ENCODE results near the gene PP2D1.

The PP2D1 gene

DNA sequence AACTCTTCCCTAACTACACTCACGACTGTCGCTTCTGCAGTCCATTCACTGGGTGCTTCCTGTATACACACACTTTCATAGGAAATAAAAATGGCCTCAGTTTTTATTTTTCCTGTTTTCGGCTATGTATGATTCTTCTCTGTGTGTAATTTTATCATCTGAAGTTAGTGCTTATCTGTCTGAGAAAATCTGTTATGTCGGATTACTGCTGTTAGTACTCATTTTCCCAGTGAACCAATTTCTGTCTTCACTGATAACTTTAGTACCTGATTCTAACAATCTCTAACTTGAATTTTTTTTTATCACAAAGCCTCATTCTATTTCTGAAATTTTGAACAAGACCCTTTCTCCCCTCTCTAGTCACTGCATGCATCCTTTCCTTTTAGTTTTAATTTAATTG is 44.3 kb downstream of the PP2D1 start:
- Histone ChIP-seq H3K27me3 (ENCODE audit: control insufficient read depth in 3 of 3, insufficient read depth in 3 of 3, low read depth in 1 of 3, low read length in 3 of 3) (no peaks in the 10 kb centered on the region), H3K23ac (ENCODE audit: low read depth, low read length, poor library complexity) (no peak overlapping the region), H3K18ac (ENCODE audit: low read length) (no peak overlapping the region), H2BK5ac (ENCODE audit: low read length) (no peak overlapping the region), H4K8ac (ENCODE audit: low read depth, low read length) (no peak overlapping the region), H3K4ac (ENCODE audit: low read length) (no peak overlapping the region), H3K14ac (ENCODE audit: low read length) (no peak overlapping the region), H2AK5ac (ENCODE audit: low read depth, low read length) (no peak overlapping the region), H2BK12ac (ENCODE audit: low read length) (no peak overlapping the region), H3K4me3 (ENCODE audit: low read length in 2 of 2) (no peak overlapping the region), H4K91ac (ENCODE audit: low read depth, low read length, poor library complexity) (no peak overlapping the region), H3K27ac (replicated peaks; ENCODE audit: low read length) (no peak overlapping the region), H3K36me3 (replicated peaks in 1 of 2; ENCODE audit: control insufficient read depth in 2 of 2, insufficient read depth in 2 of 2, low read length in 2 of 2) (peaks cover 2 to 19% of the 10 kb centered on the region in 2 donors), H2AFZ (ENCODE audit: low read length) (no peak overlapping the region), H3K79me1 (ENCODE audit: low read depth, low read length) (peaks cover 5% of the 10 kb centered on the region), H3K9ac (ENCODE audit: low read depth, low read length, poor library complexity) (no peak overlapping the region), H3K4me2 (ENCODE audit: insufficient read depth, low read length, poor library complexity, severe bottlenecking) (no peak overlapping the region), H3K4me1 (ENCODE audit: control insufficient read depth in 2 of 2, insufficient read depth in 1 of 2, low read depth in 1 of 2, low read length in 2 of 2) (no peaks in the 10 kb centered on the region), H2BK120ac (ENCODE audit: low read depth, low read length) (no peak overlapping the region), H2BK15ac (ENCODE audit: low read length) (no peak overlapping the region), H3K9me3 (replicated peaks in 1 of 2; ENCODE audit: control insufficient read depth in 2 of 2, insufficient read depth in 1 of 2, low read depth in 1 of 2, low read length in 2 of 2) (peaks cover 0 to 6% of the 10 kb centered on the region in 2 donors)
- no peak for DNase-seq (ENCODE audit: low spot score)
- WGBS, 2 donors (ENCODE audit: extremely low coverage in 2 of 2, insufficient read length in 2 of 2, insufficient replicate concordance in 1 of 2) = no CpG with 5 or more reads among the region's 4 CpGs

DNA sequence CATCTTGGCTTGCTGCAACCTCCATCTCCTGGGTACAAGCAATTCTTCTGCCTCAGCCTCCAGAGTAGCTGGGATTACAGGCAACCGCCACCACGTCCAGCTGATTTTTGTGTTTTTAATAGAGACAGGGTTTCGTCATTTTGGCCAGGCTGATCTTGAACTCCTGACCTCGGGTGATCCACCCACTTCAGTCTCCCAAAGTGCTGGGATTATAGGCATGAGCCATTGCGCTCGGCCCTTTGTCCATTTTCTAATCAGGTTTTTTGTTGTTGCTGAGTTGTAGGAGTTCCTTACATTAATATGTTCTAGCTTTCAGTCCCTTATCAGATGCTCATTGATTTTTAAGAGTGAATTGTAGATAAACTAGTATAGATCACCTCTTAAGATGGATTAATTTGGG is 44.9 kb downstream of the PP2D1 start:
- no peak overlapping the region for H3K18ac ChIP-seq (ENCODE audit: low read length)
- WGBS, 2 donors (ENCODE audit: extremely low coverage in 2 of 2, insufficient read length in 2 of 2, insufficient replicate concordance in 1 of 2) = no CpG with 5 or more reads among the region's 6 CpGs
- H2BK15ac ChIP-seq (ENCODE audit: low read length) = no peak overlapping the region
- no peak overlapping the region for H2BK5ac ChIP-seq (ENCODE audit: low read length)
- no peak overlapping the region for H2BK120ac ChIP-seq (ENCODE audit: low read depth, low read length)
- DNase-seq (ENCODE audit: low spot score) = no peak
- no peak overlapping the region for H3K4me3 ChIP-seq (ENCODE audit: low read length in 2 of 2)
- H4K91ac ChIP-seq (ENCODE audit: low read depth, low read length, poor library complexity) = no peak overlapping the region
- H2BK12ac ChIP-seq (ENCODE audit: low read length) = no peak overlapping the region
- H3K23ac ChIP-seq (ENCODE audit: low read depth, low read length, poor library complexity) = no peak overlapping the region
- no peak overlapping the region for H2AK5ac ChIP-seq (ENCODE audit: low read depth, low read length)
- no peak overlapping the region for H3K14ac ChIP-seq (ENCODE audit: low read length)
- H4K8ac ChIP-seq (ENCODE audit: low read depth, low read length) = no peak overlapping the region
- H3K4me2 ChIP-seq (ENCODE audit: insufficient read depth, low read length, poor library complexity, severe bottlenecking) = no peak overlapping the region
- no peak overlapping the region for H3K4ac ChIP-seq (ENCODE audit: low read length)
- peaks cover 2 to 22% of the 10 kb centered on the region in 2 donors for H3K36me3 ChIP-seq (replicated peaks in 1 of 2; ENCODE audit: control insufficient read depth in 2 of 2, insufficient read depth in 2 of 2, low read length in 2 of 2)
- H2AFZ ChIP-seq (ENCODE audit: low read length) = no peak overlapping the region
- peaks cover 0 to 6% of the 10 kb centered on the region in 2 donors for H3K9me3 ChIP-seq (replicated peaks in 1 of 2; ENCODE audit: control insufficient read depth in 2 of 2, insufficient read depth in 1 of 2, low read depth in 1 of 2, low read length in 2 of 2)
- no peaks in the 10 kb centered on the region for H3K4me1 ChIP-seq (ENCODE audit: control insufficient read depth in 2 of 2, insufficient read depth in 1 of 2, low read depth in 1 of 2, low read length in 2 of 2)
- H3K27me3 ChIP-seq (ENCODE audit: control insufficient read depth in 3 of 3, insufficient read depth in 3 of 3, low read depth in 1 of 3, low read length in 3 of 3) = no peaks in the 10 kb centered on the region
- no peak overlapping the region for H3K27ac ChIP-seq (replicated peaks; ENCODE audit: low read length)
- H3K9ac ChIP-seq (ENCODE audit: low read depth, low read length, poor library complexity) = no peak overlapping the region
- H3K79me1 ChIP-seq (ENCODE audit: low read depth, low read length) = peaks cover 5% of the 10 kb centered on the region

DNA sequence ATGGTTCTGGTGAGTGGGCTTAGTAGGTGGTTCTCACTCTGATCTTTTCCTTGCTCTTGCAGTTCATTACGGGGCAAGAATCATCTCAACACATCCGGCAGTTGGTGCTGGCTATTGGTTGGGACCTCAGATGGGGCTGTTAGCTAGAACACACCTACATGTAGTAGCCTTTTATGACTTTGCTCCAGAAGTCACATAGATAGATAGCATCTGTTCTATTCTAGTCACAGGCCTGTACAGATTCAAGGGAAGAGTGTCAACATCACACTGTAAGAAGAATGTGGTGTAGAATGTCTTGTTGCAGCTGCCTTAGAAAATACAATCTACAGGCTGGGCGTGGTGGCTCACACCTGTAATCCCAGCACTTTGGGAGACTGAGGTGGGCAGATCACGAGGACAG is 50.1 kb downstream of the PP2D1 start:
- Histone ChIP-seq H3K4me1 (ENCODE audit: control insufficient read depth in 2 of 2, insufficient read depth in 1 of 2, low read depth in 1 of 2, low read length in 2 of 2) (no peaks in the 10 kb centered on the region), H2BK5ac (ENCODE audit: low read length) (no peak overlapping the region), H3K4me2 (ENCODE audit: insufficient read depth, low read length, poor library complexity, severe bottlenecking) (no peak overlapping the region), H3K36me3 (replicated peaks in 1 of 2; ENCODE audit: control insufficient read depth in 2 of 2, insufficient read depth in 2 of 2, low read length in 2 of 2) (peaks cover 1 to 50% of the 10 kb centered on the region in 2 donors), H3K79me1 (ENCODE audit: low read depth, low read length) (peaks cover 3% of the 10 kb centered on the region), H3K4ac (ENCODE audit: low read length) (no peak overlapping the region), H2BK15ac (ENCODE audit: low read length) (no peak overlapping the region), H3K27me3 (ENCODE audit: control insufficient read depth in 3 of 3, insufficient read depth in 3 of 3, low read depth in 1 of 3, low read length in 3 of 3) (no peaks in the 10 kb centered on the region), H3K14ac (ENCODE audit: low read length) (no peak overlapping the region), H3K4me3 (ENCODE audit: low read length in 2 of 2) (no peak overlapping the region), H4K91ac (ENCODE audit: low read depth, low read length, poor library complexity) (no peak overlapping the region), H3K23ac (ENCODE audit: low read depth, low read length, poor library complexity) (no peak overlapping the region), H3K9me3 (replicated peaks in 1 of 2; ENCODE audit: control insufficient read depth in 2 of 2, insufficient read depth in 1 of 2, low read depth in 1 of 2, low read length in 2 of 2) (peaks cover 0 to 3% of the 10 kb centered on the region in 2 donors), H3K27ac (replicated peaks; ENCODE audit: low read length) (no peak overlapping the region), H2BK12ac (ENCODE audit: low read length) (no peak overlapping the region), H2BK120ac (ENCODE audit: low read depth, low read length) (no peak overlapping the region), H2AFZ (ENCODE audit: low read length) (no peak overlapping the region), H4K8ac (ENCODE audit: low read depth, low read length) (no peak overlapping the region), H3K9ac (ENCODE audit: low read depth, low read length, poor library complexity) (no peak overlapping the region), H2AK5ac (ENCODE audit: low read depth, low read length) (no peak overlapping the region), H3K18ac (ENCODE audit: low read length) (no peak overlapping the region)
- no CpG with 5 or more reads among the region's 4 CpGs for WGBS, 2 donors (ENCODE audit: extremely low coverage in 2 of 2, insufficient read length in 2 of 2, insufficient replicate concordance in 1 of 2)
- no peak for DNase-seq (ENCODE audit: low spot score)

DNA sequence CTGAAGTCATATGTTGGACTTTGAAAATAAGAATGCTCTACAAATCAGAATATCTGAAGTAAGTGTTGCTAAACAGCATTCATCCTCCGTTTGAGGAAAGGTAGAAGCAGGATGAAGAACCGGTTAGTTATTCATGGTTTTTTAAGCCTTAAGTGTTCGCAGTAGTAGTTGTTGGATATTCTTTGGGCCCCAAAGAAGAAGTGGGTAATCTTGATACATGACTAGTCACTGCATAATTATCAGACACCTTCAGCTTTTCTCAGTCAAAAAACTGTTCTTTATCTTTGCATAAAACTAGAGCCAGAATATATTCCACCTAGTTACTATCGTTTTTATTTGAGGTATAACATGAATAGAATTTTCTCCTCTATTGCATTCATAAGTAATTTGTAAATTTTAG is 51.4 kb downstream of the PP2D1 start:
- H3K9me3 ChIP-seq (replicated peaks in 1 of 2; ENCODE audit: control insufficient read depth in 2 of 2, insufficient read depth in 1 of 2, low read depth in 1 of 2, low read length in 2 of 2) = no peaks in the 10 kb centered on the region
- no peak overlapping the region for H4K91ac ChIP-seq (ENCODE audit: low read depth, low read length, poor library complexity)
- no CpG with 5 or more reads among the region's 4 CpGs for WGBS, 2 donors (ENCODE audit: extremely low coverage in 2 of 2, insufficient read length in 2 of 2, insufficient replicate concordance in 1 of 2)
- H3K79me1 ChIP-seq (ENCODE audit: low read depth, low read length) = peaks cover 3% of the 10 kb centered on the region
- no peak overlapping the region for H4K8ac ChIP-seq (ENCODE audit: low read depth, low read length)
- no peak overlapping the region for H3K9ac ChIP-seq (ENCODE audit: low read depth, low read length, poor library complexity)
- H3K14ac ChIP-seq (ENCODE audit: low read length) = no peak overlapping the region
- H2AK5ac ChIP-seq (ENCODE audit: low read depth, low read length) = no peak overlapping the region
- H2BK15ac ChIP-seq (ENCODE audit: low read length) = no peak overlapping the region
- no peaks in the 10 kb centered on the region for H3K4me1 ChIP-seq (ENCODE audit: control insufficient read depth in 2 of 2, insufficient read depth in 1 of 2, low read depth in 1 of 2, low read length in 2 of 2)
- no peak overlapping the region for H2AFZ ChIP-seq (ENCODE audit: low read length)
- no peak overlapping the region for H3K4me3 ChIP-seq (ENCODE audit: low read length in 2 of 2)
- H2BK5ac ChIP-seq (ENCODE audit: low read length) = no peak overlapping the region
- no peak overlapping the region for H3K27ac ChIP-seq (replicated peaks; ENCODE audit: low read length)
- no peak overlapping the region for H3K4ac ChIP-seq (ENCODE audit: low read length)
- H3K23ac ChIP-seq (ENCODE audit: low read depth, low read length, poor library complexity) = no peak overlapping the region
- no peak overlapping the region for H3K4me2 ChIP-seq (ENCODE audit: insufficient read depth, low read length, poor library complexity, severe bottlenecking)
- H2BK12ac ChIP-seq (ENCODE audit: low read length) = no peak overlapping the region
- DNase-seq (ENCODE audit: low spot score) = no peak
- no peak overlapping the region for H2BK120ac ChIP-seq (ENCODE audit: low read depth, low read length)
- no peak overlapping the region for H3K18ac ChIP-seq (ENCODE audit: low read length)
- H3K27me3 ChIP-seq (ENCODE audit: control insufficient read depth in 3 of 3, insufficient read depth in 3 of 3, low read depth in 1 of 3, low read length in 3 of 3) = no peaks in the 10 kb centered on the region
- H3K36me3 ChIP-seq (replicated peaks in 1 of 2; ENCODE audit: control insufficient read depth in 2 of 2, insufficient read depth in 2 of 2, low read length in 2 of 2) = peaks cover 2 to 58% of the 10 kb centered on the region in 2 donors
